HEK293 (cell line): ENCODE results near the gene RSPH9.

Source experiments
- ZNF473 ChIP-seq: fragments of 450-650 bp; formaldehyde crosslinking; IDR thresholded peaks from 2 replicates; pipeline ENCODE4 v1.5.1; 2017; ENCODE audit warnings: missing biosample characterization, missing genetic modification characterization
- ZNF670 ChIP-seq: fragments of 450-650 bp; formaldehyde crosslinking; IDR thresholded peaks from 2 replicates; pipeline ENCODE4 v1.5.1; 2016; ENCODE audit warnings: missing biosample characterization, missing genetic modification characterization, low read depth
- ZNF701 ChIP-seq: fragments of 450-650 bp; formaldehyde crosslinking; IDR thresholded peaks from 2 replicates; pipeline ENCODE4 v1.5.1; 2016; ENCODE audit warnings: missing biosample characterization, missing genetic modification characterization
- ZNF843 ChIP-seq: fragments of 450-650 bp; formaldehyde crosslinking; IDR thresholded peaks from 2 replicates; pipeline ENCODE4 v1.5.1; 2016; ENCODE audit warnings: missing biosample characterization, missing genetic modification characterization
- TF ChIP-seq, protein P1 (sequence below): fragments of 450-650 bp; formaldehyde crosslinking; IDR thresholded peaks from 2 replicates; pipeline ENCODE4 v1.5.1; 2016; ENCODE audit warnings: missing biosample characterization, missing genetic modification characterization

DNA sequence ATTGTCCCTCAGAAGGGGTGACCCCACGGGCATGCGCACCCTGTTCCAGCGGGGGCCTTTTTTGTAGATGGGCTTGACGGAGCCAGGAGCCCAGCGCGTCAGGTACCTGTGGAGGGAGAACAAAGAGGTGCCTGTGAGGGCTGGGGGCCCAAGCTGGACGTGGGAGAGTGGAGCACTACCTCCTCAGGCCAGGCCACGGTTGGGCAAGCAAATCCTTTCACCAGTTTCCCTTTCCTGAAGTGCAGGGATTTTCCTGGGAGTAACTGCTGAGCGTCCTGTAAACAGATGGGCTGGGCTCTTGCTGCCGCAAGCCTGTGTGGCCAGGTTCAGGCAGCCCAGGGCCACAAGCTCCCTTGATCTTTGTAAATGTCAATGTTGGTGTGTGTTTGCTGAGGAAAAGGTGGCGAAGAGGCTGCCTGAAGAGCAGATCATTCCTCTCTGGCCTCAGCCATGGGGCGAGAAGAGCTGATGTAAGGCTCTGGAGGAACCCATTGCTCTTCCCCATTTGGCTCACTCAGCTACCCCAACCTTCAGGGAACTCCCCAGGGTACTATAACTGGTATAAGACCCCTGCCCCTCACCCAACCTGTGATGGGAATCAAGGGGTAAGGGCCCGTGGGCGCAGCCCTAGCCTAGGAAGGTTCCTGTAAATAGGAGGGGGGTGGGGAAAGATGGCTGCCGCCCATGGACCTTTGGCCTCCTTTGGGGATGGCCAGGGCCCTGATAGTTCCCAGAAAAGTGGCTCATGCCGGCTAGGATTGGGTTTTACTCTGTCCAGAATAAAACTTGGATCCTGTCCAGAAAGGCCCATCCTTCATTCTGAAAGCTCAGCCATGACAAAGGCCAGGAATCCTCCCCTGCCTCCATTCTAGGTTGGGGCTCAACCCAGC, 27.2 kb downstream of the RSPH9 start:
- TF ChIP-seq ZNF843 (tag by site-specific recombination) (no peak), ZNF473 (tag by site-specific recombination) (no peak), ZNF701 (tag by site-specific recombination) (no peak), ZNF670 (no peak)
- TF ChIP-seq, protein P1, sequence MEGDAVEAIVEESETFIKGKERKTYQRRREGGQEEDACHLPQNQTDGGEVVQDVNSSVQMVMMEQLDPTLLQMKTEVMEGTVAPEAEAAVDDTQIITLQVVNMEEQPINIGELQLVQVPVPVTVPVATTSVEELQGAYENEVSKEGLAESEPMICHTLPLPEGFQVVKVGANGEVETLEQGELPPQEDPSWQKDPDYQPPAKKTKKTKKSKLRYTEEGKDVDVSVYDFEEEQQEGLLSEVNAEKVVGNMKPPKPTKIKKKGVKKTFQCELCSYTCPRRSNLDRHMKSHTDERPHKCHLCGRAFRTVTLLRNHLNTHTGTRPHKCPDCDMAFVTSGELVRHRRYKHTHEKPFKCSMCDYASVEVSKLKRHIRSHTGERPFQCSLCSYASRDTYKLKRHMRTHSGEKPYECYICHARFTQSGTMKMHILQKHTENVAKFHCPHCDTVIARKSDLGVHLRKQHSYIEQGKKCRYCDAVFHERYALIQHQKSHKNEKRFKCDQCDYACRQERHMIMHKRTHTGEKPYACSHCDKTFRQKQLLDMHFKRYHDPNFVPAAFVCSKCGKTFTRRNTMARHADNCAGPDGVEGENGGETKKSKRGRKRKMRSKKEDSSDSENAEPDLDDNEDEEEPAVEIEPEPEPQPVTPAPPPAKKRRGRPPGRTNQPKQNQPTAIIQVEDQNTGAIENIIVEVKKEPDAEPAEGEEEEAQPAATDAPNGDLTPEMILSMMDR (tag by site-specific recombination): no peak
